HG02870 (cell line): ENCODE measurements around the gene MAGI2.
"Not testable (repeated sequence)": the region's sequence is repeated elsewhere in the genome, so short reads cannot be mapped to it uniquely, and the experiment has no call there.

Experiments used
- ATAC-seq: cut with Tn5 transposase; IDR thresholded peaks from one replicate; pipeline ENCODE4 v1.9.1; 2021; ENCODE audit warnings: mild to moderate bottlenecking, moderate library complexity; ENCODE audit not compliant: unreplicated experiment

Gene MAGI2

GRCh38 chr7:78587443-78588044, 865.9 kb downstream of the MAGI2 start:
- ATAC-seq = no peak

- no peak for ATAC-seq
Observed at GRCh38 chr7:78585980-78586379, 867.5 kb downstream of the MAGI2 start.

GRCh38 chr7:78578686-78579085, 874.8 kb downstream of the MAGI2 start:
- ATAC-seq = no peak

- ATAC-seq = not testable (repeated sequence)
Observed at GRCh38 chr7:78577174-78577952, 876.1 kb downstream of the MAGI2 start.

- ATAC-seq = no peak
Observed at GRCh38 chr7:78576236-78576635, 877.2 kb downstream of the MAGI2 start.

GRCh38 chr7:78571292-78571691, 882.2 kb downstream of the MAGI2 start:
- no peak for ATAC-seq

- ATAC-seq = no peak
Observed at GRCh38 chr7:78568690-78569089, 884.8 kb downstream of the MAGI2 start.

- ATAC-seq = no peak
Observed at GRCh38 chr7:78567836-78568235, 885.6 kb downstream of the MAGI2 start.

GRCh38 chr7:78565784-78566183, 887.7 kb downstream of the MAGI2 start:
- no peak for ATAC-seq

- no peak for ATAC-seq
Observed at GRCh38 chr7:78563191-78563590, 890.3 kb downstream of the MAGI2 start.

GRCh38 chr7:78562191-78562590, 891.3 kb downstream of the MAGI2 start:
- ATAC-seq = no peak

GRCh38 chr7:78558566-78558965, 894.9 kb downstream of the MAGI2 start:
- ATAC-seq = no peak

- ATAC-seq = no peak
Observed at GRCh38 chr7:78543976-78544375, 909.5 kb downstream of the MAGI2 start.

- ATAC-seq = no peak
Observed at GRCh38 chr7:78542981-78543380, 910.5 kb downstream of the MAGI2 start.

GRCh38 chr7:78542541-78542940, 910.9 kb downstream of the MAGI2 start:
- ATAC-seq = no peak

GRCh38 chr7:78539825-78540224, 913.6 kb downstream of the MAGI2 start:
- no peak for ATAC-seq

- no peak for ATAC-seq
Observed at GRCh38 chr7:78535655-78536054, 917.8 kb downstream of the MAGI2 start.

- no peak for ATAC-seq
Observed at GRCh38 chr7:78530351-78530750, 923.1 kb downstream of the MAGI2 start.

GRCh38 chr7:78529392-78529791, 924.1 kb downstream of the MAGI2 start:
- ATAC-seq = no peak

GRCh38 chr7:78528964-78529363, 924.5 kb downstream of the MAGI2 start:
- ATAC-seq = no peak

GRCh38 chr7:78523930-78524329, 929.5 kb downstream of the MAGI2 start:
- no peak for ATAC-seq

GRCh38 chr7:78521961-78522360, 931.5 kb downstream of the MAGI2 start:
- ATAC-seq = no peak

GRCh38 chr7:78516450-78516849, 937.0 kb downstream of the MAGI2 start:
- no peak for ATAC-seq
